CD14-positive monocyte (primary cell): Measurements from ENCODE around the gene TP53TG5. TPM values are rescaled to one million over a fixed set of nuclear protein-coding genes. Genes with fewer than 3 reads are reported as not detected.
A peak's percentile ranks its signal among the peaks of the same experiment; 100 is the strongest.

ENCODE experiments used
- DNase-seq, 3 donors: peaks; one replicate each; pipeline ENCODE4 v3.0.0-alpha.2; 2011 to 2022
- H2AFZ ChIP-seq: 2 replicates; pipeline ENCODE4 v1.6.0; 2012; ENCODE audit warnings: mild to moderate bottlenecking, low read depth, low read length, inconsistent platforms; ENCODE audit not compliant: insufficient read depth, poor library complexity, severe bottlenecking
- H3K27ac ChIP-seq, 2 donors: 1 replicate in 1 of 2; 2 replicates in 1 of 2; pipeline ENCODE4 v1.5.1; 2012 to 2013; ENCODE audit warnings: low read length in 2 of 2, control low read depth in 1 of 2, inconsistent platforms in 1 of 2, low read depth in 1 of 2, mild to moderate bottlenecking in 1 of 2
- H3K27me3 ChIP-seq, 2 donors: one replicate each; pipeline versions ENCODE4 v1.6.0 to v1.6.1; 2011 to 2013; ENCODE audit warnings: low read length in 2 of 2; ENCODE audit not compliant: control insufficient read depth in 2 of 2, insufficient read depth in 2 of 2
- H3K36me3 ChIP-seq, 2 donors: replicated peaks in 1 of 2; 1 replicate in 1 of 2; 2 replicates in 1 of 2; pipeline versions ENCODE4 v1.5.1 to v1.6.1; 2012 to 2013; ENCODE audit warnings: low read length in 2 of 2, control low read depth in 1 of 2, inconsistent platforms in 1 of 2, mild to moderate bottlenecking in 1 of 2; ENCODE audit not compliant: insufficient read depth in 2 of 2, control insufficient read depth in 1 of 2
- H3K4me1 ChIP-seq, 2 donors: 1 replicate in 1 of 2; 2 replicates in 1 of 2; pipeline versions ENCODE4 v1.5.1 to v1.6.1; 2012 to 2013; ENCODE audit warnings: low read length in 2 of 2, control low read depth in 1 of 2, inconsistent platforms in 1 of 2, mild to moderate bottlenecking in 1 of 2, moderate library complexity in 1 of 2; ENCODE audit not compliant: insufficient read depth in 2 of 2, control insufficient read depth in 1 of 2
- H3K4me2 ChIP-seq: replicated peaks from 2 replicates; pipeline ENCODE3; 2012; ENCODE audit warnings: low read length, moderate library complexity, mild to moderate bottlenecking; ENCODE audit not compliant: poor library complexity, severe bottlenecking; ENCODE audit errors: extremely low read depth
- H3K4me3 ChIP-seq, 3 experiments: fragments of 200-600 bp in 1 of 3; sonication (generic) in 1 of 3; replicated peaks in 1 of 3; 1 replicate in 2 of 3; 2 replicates in 1 of 3; pipeline ENCODE4 v1.5.1; 2011 to 2013; ENCODE audit warnings: low read length in 3 of 3, mild to moderate bottlenecking in 3 of 3, control low read depth in 2 of 3, low read depth in 2 of 3, inconsistent platforms in 1 of 3, moderate library complexity in 1 of 3
- H3K79me2 ChIP-seq: 2 replicates; pipeline ENCODE4 v1.6.0; 2012; ENCODE audit warnings: mild to moderate bottlenecking, control low read depth, inconsistent platforms, low read length, moderate library complexity; ENCODE audit not compliant: insufficient read depth
- H3K9ac ChIP-seq: 2 replicates; pipeline ENCODE4 v1.6.0; 2017; ENCODE audit warnings: low read length, mild to moderate bottlenecking; ENCODE audit not compliant: insufficient read depth, poor library complexity, severe bottlenecking
- H3K9me3 ChIP-seq, 2 donors: replicated peaks in 1 of 2; 1 replicate in 1 of 2; 2 replicates in 1 of 2; pipeline versions ENCODE4 v1.5.1 to v1.6.1; 2012 to 2013; ENCODE audit warnings: low read length in 2 of 2, control low read depth in 1 of 2; ENCODE audit not compliant: control insufficient read depth in 1 of 2, insufficient read depth in 1 of 2
- H4K20me1 ChIP-seq: 2 replicates; pipeline ENCODE4 v1.6.0; 2012; ENCODE audit warnings: mild to moderate bottlenecking, low read length, control low read depth, moderate library complexity; ENCODE audit not compliant: insufficient read depth
- H3K27ac Mint-ChIP-seq, 7 donors: one replicate each; pipeline ENCODE4 v1.8.0; 2020; ENCODE audit warnings: mild to moderate bottlenecking in 7 of 7, mixed read lengths in 7 of 7, moderate library complexity in 6 of 7, inconsistent platforms in 2 of 7
- H3K27me3 Mint-ChIP-seq, 3 donors: one replicate each; pipeline ENCODE4 v1.8.0; 2021 to 2022; ENCODE audit warnings: low read depth in 3 of 3, mild to moderate bottlenecking in 3 of 3, mixed read lengths in 3 of 3, moderate library complexity in 3 of 3, inconsistent platforms in 1 of 3
- H3K36me3 Mint-ChIP-seq, 2 donors: one replicate each; pipeline ENCODE4 v1.8.0; 2020; ENCODE audit warnings: mixed read lengths in 2 of 2, inconsistent platforms in 1 of 2, mild to moderate bottlenecking in 1 of 2
- H3K4me1 Mint-ChIP-seq: one replicate; pipeline ENCODE4 v1.8.0; 2020; ENCODE audit warnings: mild to moderate bottlenecking, mixed read lengths
- H3K4me3 Mint-ChIP-seq, 2 donors: one replicate each; pipeline ENCODE4 v1.8.0; 2020; ENCODE audit warnings: mild to moderate bottlenecking in 2 of 2, mixed read lengths in 2 of 2, moderate library complexity in 1 of 2
- H3K9me3 Mint-ChIP-seq, 7 donors: one replicate each; pipeline ENCODE4 v1.8.0; 2020 to 2022; ENCODE audit warnings: mixed read lengths in 7 of 7, mild to moderate bottlenecking in 6 of 7, moderate library complexity in 6 of 7, inconsistent platforms in 2 of 7
- WGBS: methylation state at CpG from one replicate; pipeline ENCODE4 v1.1.5; 2013; ENCODE audit warnings: missing lambda C conversion rate; ENCODE audit not compliant: insufficient coverage; 5-methylcytosine and 5-hydroxymethylcytosine counted together
- intact Hi-C, 2 donors: fragments of 100-400 bp; cut with micrococcal nuclease; formaldehyde crosslinking; loops; one replicate each; pipeline versions ENCODE4 v1.15.0 to v1.15.1; 2023
- polyA plus RNA-seq, 3 donors: library from polyadenylated mRNA; depleted of rRNA in 1 of 3; unstranded in 2 of 3; stranded (reverse) in 1 of 3; fragments of 300-500 nt in 2 of 3; fragments of >200 nt in 1 of 3; fragmentation: Illumina TruSeq in 2 of 3; gene quantifications; 1 replicate in 2 of 3; 2 replicates in 1 of 3; pipeline ENCODE4 v1.2.3, GENCODE V29; 2012 to 2021
- TF ChIP-seq, protein P1 (sequence below): fragments of 200-600 bp; IDR thresholded peaks from one replicate; pipeline ENCODE4 v1.8.0; 2022; ENCODE audit warnings: antibody characterized with exemption, mild to moderate bottlenecking

Gene TP53TG5
- polyA plus RNA-seq, 3 donors = 0.11 TPM; not detected in 2

DNA sequence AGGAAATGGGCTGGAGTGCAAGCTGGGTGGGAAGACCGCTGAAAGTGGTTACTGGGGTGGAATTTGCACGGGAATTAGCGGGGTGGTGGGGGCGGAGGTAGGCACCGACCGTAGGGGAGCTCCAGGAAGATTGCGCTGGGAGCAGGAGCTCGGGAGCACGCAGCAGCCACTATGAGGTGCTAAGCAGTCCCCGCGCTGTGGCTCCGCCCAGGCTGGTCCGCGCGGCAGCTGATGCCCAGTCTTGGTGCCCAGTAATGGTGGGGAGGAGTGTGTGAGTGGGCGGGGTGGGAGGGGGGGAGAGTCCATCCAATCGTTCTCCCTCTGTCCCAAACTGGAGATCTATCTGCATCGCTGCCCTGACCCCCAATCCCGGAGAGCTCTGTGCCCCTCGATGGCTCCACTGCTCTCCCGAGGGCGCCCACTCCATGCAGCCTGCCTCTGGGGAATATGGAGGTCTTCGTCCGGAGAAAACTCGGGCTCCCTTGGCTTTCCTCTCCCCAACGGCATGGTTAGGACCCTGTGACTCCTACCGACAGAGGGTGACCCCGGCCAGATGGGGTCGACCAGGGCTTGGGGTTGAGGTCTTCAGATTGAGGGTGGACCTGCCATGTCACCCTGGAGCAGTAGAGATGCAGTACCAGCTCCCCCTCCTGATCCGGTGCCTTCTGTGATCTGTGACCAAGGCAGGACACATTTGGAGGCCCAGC lies 5.3 kb downstream of the TP53TG5 start:
- 26% methylated on average over 12 of the region's 30 CpGs for WGBS
- peaks cover 33 to 38% of the 10 kb centered on the region in 2 donors for H3K36me3 Mint-ChIP-seq
- Histone ChIP-seq H4K20me1 (peaks cover 7% of the 10 kb centered on the region), H3K79me2 (no peaks in the 10 kb centered on the region), H3K9me3 (no peaks in the 10 kb centered on the region), H3K27me3 (peaks cover 0 to 3% of the 10 kb centered on the region in 2 donors), H3K27ac (no peak overlapping the region), H3K9ac (peak overlapping the region; percentile 39), H2AFZ (peak overlapping the region; percentile 62), H3K4me1 (peaks cover 30 to 35% of the 10 kb centered on the region in 2 donors), H3K36me3 (peaks cover 0 to 5% of the 10 kb centered on the region in 2 donors), H3K4me2 (peak overlapping the region; percentile 81), H3K4me3 (peak overlapping the region in 1 of 3 experiments; percentile 77)
- H3K4me3 Mint-ChIP-seq = peak overlapping the region; percentile 86 to 93
- peaks cover 0 to 3% (median 0%) of the 10 kb centered on the region in 7 donors for H3K9me3 Mint-ChIP-seq
- H3K4me1 Mint-ChIP-seq = peaks cover 35% of the 10 kb centered on the region
- intact Hi-C loops = loop anchor here in 1 of 2 donors (5.0 kb wide), 2 partner anchors 35 to 65 kb away; partner anchors contain the start of gene DBNDD2
- H3K27ac Mint-ChIP-seq = peak overlapping the region in 1 of 7 donors; percentile 29
- TF ChIP-seq, protein P1, sequence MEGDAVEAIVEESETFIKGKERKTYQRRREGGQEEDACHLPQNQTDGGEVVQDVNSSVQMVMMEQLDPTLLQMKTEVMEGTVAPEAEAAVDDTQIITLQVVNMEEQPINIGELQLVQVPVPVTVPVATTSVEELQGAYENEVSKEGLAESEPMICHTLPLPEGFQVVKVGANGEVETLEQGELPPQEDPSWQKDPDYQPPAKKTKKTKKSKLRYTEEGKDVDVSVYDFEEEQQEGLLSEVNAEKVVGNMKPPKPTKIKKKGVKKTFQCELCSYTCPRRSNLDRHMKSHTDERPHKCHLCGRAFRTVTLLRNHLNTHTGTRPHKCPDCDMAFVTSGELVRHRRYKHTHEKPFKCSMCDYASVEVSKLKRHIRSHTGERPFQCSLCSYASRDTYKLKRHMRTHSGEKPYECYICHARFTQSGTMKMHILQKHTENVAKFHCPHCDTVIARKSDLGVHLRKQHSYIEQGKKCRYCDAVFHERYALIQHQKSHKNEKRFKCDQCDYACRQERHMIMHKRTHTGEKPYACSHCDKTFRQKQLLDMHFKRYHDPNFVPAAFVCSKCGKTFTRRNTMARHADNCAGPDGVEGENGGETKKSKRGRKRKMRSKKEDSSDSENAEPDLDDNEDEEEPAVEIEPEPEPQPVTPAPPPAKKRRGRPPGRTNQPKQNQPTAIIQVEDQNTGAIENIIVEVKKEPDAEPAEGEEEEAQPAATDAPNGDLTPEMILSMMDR = no peak
- peaks cover 2 to 11% (median 10%) of the 10 kb centered on the region in 3 donors for H3K27me3 Mint-ChIP-seq
- no peak for DNase-seq

- Histone ChIP-seq H2AFZ (no peak overlapping the region), H3K4me2 (peak overlapping the region; percentile 81), H3K79me2 (no peaks in the 10 kb centered on the region), H4K20me1 (peaks cover 12% of the 10 kb centered on the region), H3K9me3 (no peaks in the 10 kb centered on the region), H3K9ac (no peak overlapping the region), H3K27me3 (peaks cover 0 to 3% of the 10 kb centered on the region in 2 donors), H3K27ac (no peak overlapping the region), H3K36me3 (peaks cover 2 to 9% of the 10 kb centered on the region in 2 donors), H3K4me1 (peaks cover 35 to 41% of the 10 kb centered on the region in 2 donors), H3K4me3 (peak overlapping the region in 1 of 3 experiments; percentile 77)
- Mint-ChIP-seq H3K27me3 (peaks cover 2 to 11% (median 10%) of the 10 kb centered on the region in 3 donors), H3K4me3 (peak overlapping the region; percentile 73 to 86), H3K4me1 (peaks cover 41% of the 10 kb centered on the region), H3K36me3 (peaks cover 39 to 44% of the 10 kb centered on the region in 2 donors), H3K27ac (peak overlapping the region in 1 of 7 donors; percentile 29), H3K9me3 (peaks cover 0 to 3% (median 0%) of the 10 kb centered on the region in 7 donors)
- DNase-seq = no peak
- TF ChIP-seq, protein P1 = no peak
- intact Hi-C loops = loop anchor here in 1 of 2 donors (5.0 kb wide), 2 partner anchors 35 to 65 kb away; partner anchors contain the start of gene DBNDD2
- 95% methylated on average over 6 of the region's 10 CpGs for WGBS
These were observed 5.9 kb downstream of the TP53TG5 start for GRCh38 chr20:45372241-45372640.
